ENCODE data around the gene RPS6KB2. TPM values are rescaled to one million over a fixed set of nuclear protein-coding genes. Genes with fewer than 3 reads are reported as not detected.
"Not testable (repeated sequence)": the region's sequence is repeated elsewhere in the genome, so short reads cannot be mapped to it uniquely, and the experiment has no call there.

Gene RPS6KB2
- polyA plus RNA-seq, 4 donors: 37.4 to 46.7 (median 41.7) TPM

- no peak for DNase-seq (ENCODE audit: low read depth in 4 of 4, low spot score in 3 of 4)
These were observed 31.5 kb upstream of the RPS6KB2 start for GRCh38 chr11:67396587-67397389.

GRCh38 chr11:67397536-67397935 lies 30.8 kb upstream of the RPS6KB2 start:
- DNase-seq (ENCODE audit: low read depth in 4 of 4, low spot score in 3 of 4): no peak

- DNase-seq (ENCODE audit: low read depth in 4 of 4, low spot score in 3 of 4): no peak
These were observed 30.2 kb upstream of the RPS6KB2 start for GRCh38 chr11:67397986-67398660.

GRCh38 chr11:67398661-67399563 lies 29.4 kb upstream of the RPS6KB2 start:
- no peak for DNase-seq (ENCODE audit: low read depth in 4 of 4, low spot score in 3 of 4)

- DNase-seq (ENCODE audit: low read depth in 4 of 4, low spot score in 3 of 4): no peak
These were observed 27.9 kb upstream of the RPS6KB2 start for GRCh38 chr11:67400251-67400941.

- no peak for DNase-seq (ENCODE audit: low read depth in 4 of 4, low spot score in 3 of 4)
These were observed 27.3 kb upstream of the RPS6KB2 start for GRCh38 chr11:67400942-67401494.

- DNase-seq (ENCODE audit: low read depth in 4 of 4, low spot score in 3 of 4): peak in 3 of 4 donors; percentile 64 to 83 (median 81)
These were observed 26.7 kb upstream of the RPS6KB2 start, which contains the start of gene PPP1CA for GRCh38 chr11:67401495-67402191. Gene PPP1CA (minus strand): TSS chr11:67401858. CDS start chr11:67401782, 76 bp downstream.

GRCh38 chr11:67402192-67402839 lies 26.0 kb upstream of the RPS6KB2 start:
- not testable (repeated sequence) for DNase-seq (ENCODE audit: low read depth in 4 of 4, low spot score in 3 of 4)

- DNase-seq (ENCODE audit: low read depth in 4 of 4, low spot score in 3 of 4): not testable (repeated sequence)
These were observed 25.2 kb upstream of the RPS6KB2 start for GRCh38 chr11:67403085-67403484.

GRCh38 chr11:67404515-67405195 lies 23.6 kb upstream of the RPS6KB2 start:
- no peak for DNase-seq (ENCODE audit: low read depth in 4 of 4, low spot score in 3 of 4)

GRCh38 chr11:67405196-67405567 lies 23.1 kb upstream of the RPS6KB2 start:
- no peak for DNase-seq (ENCODE audit: low read depth in 4 of 4, low spot score in 3 of 4)

GRCh38 chr11:67405688-67406339 lies 22.5 kb upstream of the RPS6KB2 start:
- no peak for DNase-seq (ENCODE audit: low read depth in 4 of 4, low spot score in 3 of 4)

GRCh38 chr11:67406420-67406968 lies 21.8 kb upstream of the RPS6KB2 start:
- DNase-seq (ENCODE audit: low read depth in 4 of 4, low spot score in 3 of 4): no peak

GRCh38 chr11:67406969-67407687 lies 21.2 kb upstream of the RPS6KB2 start:
- DNase-seq (ENCODE audit: low read depth in 4 of 4, low spot score in 3 of 4): no peak

GRCh38 chr11:67407688-67408163 lies 20.6 kb upstream of the RPS6KB2 start:
- DNase-seq (ENCODE audit: low read depth in 4 of 4, low spot score in 3 of 4): no peak

- no peak for DNase-seq (ENCODE audit: low read depth in 4 of 4, low spot score in 3 of 4)
These were observed 19.7 kb upstream of the RPS6KB2 start for GRCh38 chr11:67408437-67409200.

All from left renal pelvis (tissue), 4 donors.